ENCODE results near the gene MYO9A. TPM values are rescaled to one million over a fixed set of nuclear protein-coding genes. Genes with fewer than 3 reads are reported as not detected.

Gene MYO9A
- total RNA-seq, 1 experiment from 2014 or later: 142 TPM

DNA sequence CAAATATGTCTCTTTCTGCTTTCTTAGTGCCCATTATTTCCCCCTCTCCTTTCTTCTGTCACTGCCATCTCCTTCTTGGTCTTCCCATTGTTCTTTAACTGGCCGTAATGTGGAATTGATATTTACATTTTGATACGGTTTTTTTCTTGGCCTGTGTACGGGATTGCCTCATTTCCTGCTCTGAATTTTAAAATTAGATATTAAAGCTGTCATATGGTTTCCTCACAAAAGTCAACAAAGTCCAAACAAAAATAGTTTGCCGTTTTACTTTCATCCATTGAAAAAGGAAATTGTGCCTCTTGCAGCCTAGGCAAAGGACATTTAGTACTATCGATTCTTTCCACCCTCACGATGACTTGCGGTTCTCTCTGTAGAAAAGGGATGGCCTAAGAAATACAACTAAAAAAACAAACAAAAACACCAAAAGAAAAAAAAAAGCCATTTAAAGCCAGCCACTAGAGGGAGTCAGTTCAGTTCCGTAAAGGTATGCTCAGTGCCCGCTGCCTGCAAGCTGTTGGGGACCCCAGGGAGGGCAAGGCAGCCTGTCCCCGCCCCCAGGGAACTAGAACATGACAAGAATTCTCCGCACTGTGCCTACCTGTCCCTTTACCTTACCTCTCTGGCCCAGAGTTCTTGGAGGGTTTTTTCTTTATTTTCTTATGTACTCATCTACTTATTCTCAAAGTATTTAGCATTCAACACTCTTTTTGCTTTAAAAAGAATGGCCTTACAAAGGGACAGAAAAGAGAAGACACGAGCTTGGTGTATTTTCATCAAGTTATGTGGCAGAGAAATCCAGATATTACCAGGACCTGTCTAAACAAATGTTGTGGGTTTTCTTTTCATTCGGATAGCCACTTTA lies 337.6 kb downstream of the MYO9A start:
- Histone ChIP-seq H3K27ac (ENCODE audit: low read length) (no peak overlapping the region), H3K27me3 (ENCODE audit: low read length) (no peaks in the 10 kb centered on the region), H3K9me3 (ENCODE audit: low read length) (no peaks in the 10 kb centered on the region), H3K4me3 (ENCODE audit: low read length) (no peak overlapping the region), H3K4me1 (ENCODE audit: low read length) (peaks cover 15% of the 10 kb centered on the region), H3K36me3 (ENCODE audit: insufficient read depth, low read length) (no peaks in the 10 kb centered on the region), H3K79me2 (ENCODE audit: low read length) (no peaks in the 10 kb centered on the region), H3K9ac (ENCODE audit: low read length) (no peak overlapping the region), H2AFZ (ENCODE audit: low read length) (no peak overlapping the region), H4K20me1 (ENCODE audit: insufficient read depth, low read depth, low read length) (no peaks in the 10 kb centered on the region), H3K4me2 (ENCODE audit: low read depth, low read length, poor library complexity, severe bottlenecking) (peak overlapping the region; percentile 38), H3K9me2 (replicated peaks; ENCODE audit: insufficient read depth, low read length) (no peaks in the 10 kb centered on the region)
- DNase-seq: peak; percentile 88

GRCh38 chr15:71779073-71779797 lies 338.7 kb downstream of the MYO9A start:
- Histone ChIP-seq H3K4me3 (ENCODE audit: low read length) (no peak overlapping the region), H2AFZ (ENCODE audit: low read length) (no peak overlapping the region), H4K20me1 (ENCODE audit: insufficient read depth, low read depth, low read length) (no peaks in the 10 kb centered on the region), H3K27ac (ENCODE audit: low read length) (no peak overlapping the region), H3K9me3 (ENCODE audit: low read length) (no peaks in the 10 kb centered on the region), H3K4me1 (ENCODE audit: low read length) (peaks cover 15% of the 10 kb centered on the region), H3K4me2 (ENCODE audit: low read depth, low read length, poor library complexity, severe bottlenecking) (no peak overlapping the region), H3K27me3 (ENCODE audit: low read length) (no peaks in the 10 kb centered on the region), H3K9ac (ENCODE audit: low read length) (no peak overlapping the region), H3K79me2 (ENCODE audit: low read length) (no peaks in the 10 kb centered on the region), H3K36me3 (ENCODE audit: insufficient read depth, low read length) (no peaks in the 10 kb centered on the region), H3K9me2 (replicated peaks; ENCODE audit: insufficient read depth, low read length) (no peaks in the 10 kb centered on the region)
- DNase-seq: no peak

DNA sequence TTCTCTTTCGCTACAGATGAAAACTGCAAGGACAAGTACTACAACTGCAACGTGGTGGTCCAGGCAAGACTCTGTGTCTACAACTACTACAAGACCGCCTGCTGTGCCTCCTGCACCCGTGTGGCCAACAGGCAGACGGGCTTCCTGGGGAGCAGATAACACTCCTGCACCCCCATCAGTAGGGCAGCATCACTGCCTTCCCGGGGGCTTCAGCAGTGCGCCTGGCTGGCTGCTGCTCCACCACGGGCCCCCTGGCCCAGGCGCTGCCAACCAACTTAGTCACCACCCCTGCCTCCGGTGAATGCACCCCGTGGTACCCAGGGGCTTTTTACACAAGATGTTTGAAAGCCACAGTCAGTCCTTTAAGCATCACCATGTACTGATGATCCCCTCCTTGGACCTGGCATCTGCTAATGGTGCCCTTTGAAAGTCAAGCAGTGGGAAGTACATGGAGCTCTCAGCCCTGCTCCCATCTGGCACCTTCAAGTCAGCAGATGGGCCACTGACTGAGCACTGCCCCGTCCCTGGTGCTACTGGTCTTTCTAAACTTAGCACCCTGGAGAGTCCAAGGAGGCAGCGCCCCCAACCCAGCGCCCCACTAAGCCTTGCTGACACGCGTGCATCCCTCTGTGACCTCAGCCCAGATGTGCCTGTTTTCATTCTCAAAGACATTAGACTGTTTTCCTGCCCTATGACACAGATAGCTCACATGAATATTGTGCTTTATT lies 340.6 kb downstream of the MYO9A start:
- Histone ChIP-seq H3K4me2 (ENCODE audit: low read depth, low read length, poor library complexity, severe bottlenecking) (no peak overlapping the region), H2AFZ (ENCODE audit: low read length) (no peak overlapping the region), H3K4me1 (ENCODE audit: low read length) (peaks cover 15% of the 10 kb centered on the region), H4K20me1 (ENCODE audit: insufficient read depth, low read depth, low read length) (no peaks in the 10 kb centered on the region), H3K79me2 (ENCODE audit: low read length) (no peaks in the 10 kb centered on the region), H3K9me2 (replicated peaks; ENCODE audit: insufficient read depth, low read length) (no peaks in the 10 kb centered on the region), H3K36me3 (ENCODE audit: insufficient read depth, low read length) (no peaks in the 10 kb centered on the region), H3K4me3 (ENCODE audit: low read length) (no peak overlapping the region), H3K9ac (ENCODE audit: low read length) (no peak overlapping the region), H3K9me3 (ENCODE audit: low read length) (no peaks in the 10 kb centered on the region), H3K27ac (ENCODE audit: low read length) (no peak overlapping the region), H3K27me3 (ENCODE audit: low read length) (no peaks in the 10 kb centered on the region)
- DNase-seq: no peak

DNA sequence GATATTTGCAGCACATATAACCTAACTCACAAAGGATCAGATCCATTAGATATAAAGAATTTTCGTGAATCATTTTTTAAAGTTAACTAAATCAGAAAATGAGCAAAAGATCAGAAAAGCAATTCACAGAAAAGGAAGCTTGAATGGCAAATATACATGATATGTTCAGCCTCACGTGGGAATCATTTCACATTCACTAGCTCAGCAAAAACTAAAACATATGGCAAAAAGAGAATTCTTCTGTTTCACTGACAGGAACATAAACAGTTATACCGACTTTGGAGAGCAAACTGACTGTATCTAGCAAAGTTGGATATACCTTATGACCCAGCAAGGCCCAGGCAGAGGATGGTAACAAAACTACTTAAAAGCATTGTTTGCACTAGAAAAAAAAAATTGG lies 341.6 kb downstream of the MYO9A start:
- Histone ChIP-seq H3K27ac (ENCODE audit: low read length) (no peak overlapping the region), H3K79me2 (ENCODE audit: low read length) (no peaks in the 10 kb centered on the region), H3K4me2 (ENCODE audit: low read depth, low read length, poor library complexity, severe bottlenecking) (no peak overlapping the region), H4K20me1 (ENCODE audit: insufficient read depth, low read depth, low read length) (no peaks in the 10 kb centered on the region), H3K9ac (ENCODE audit: low read length) (no peak overlapping the region), H3K4me1 (ENCODE audit: low read length) (peaks cover 12% of the 10 kb centered on the region), H3K36me3 (ENCODE audit: insufficient read depth, low read length) (no peaks in the 10 kb centered on the region), H3K9me3 (ENCODE audit: low read length) (no peaks in the 10 kb centered on the region), H3K4me3 (ENCODE audit: low read length) (no peak overlapping the region), H3K27me3 (ENCODE audit: low read length) (no peaks in the 10 kb centered on the region), H2AFZ (ENCODE audit: low read length) (no peak overlapping the region), H3K9me2 (replicated peaks; ENCODE audit: insufficient read depth, low read length) (no peaks in the 10 kb centered on the region)
- no peak for DNase-seq

DNA sequence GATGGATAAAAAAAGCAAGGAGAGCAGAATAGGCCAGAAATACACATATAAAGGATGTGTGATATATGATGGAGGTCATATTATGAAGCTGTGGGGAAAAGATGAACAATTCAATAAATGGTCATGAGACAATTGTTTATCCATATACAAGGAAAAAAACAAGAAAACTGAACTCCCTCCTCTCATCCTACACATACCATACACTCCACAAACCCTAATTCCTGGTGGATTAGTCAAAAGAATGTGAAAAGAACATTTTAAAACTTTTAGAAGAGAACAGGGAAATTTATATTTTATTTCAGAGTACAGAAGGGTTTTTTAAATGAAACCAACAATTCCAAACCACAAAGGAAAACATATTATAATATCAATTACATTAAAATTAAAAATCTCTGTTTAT lies 342.1 kb downstream of the MYO9A start:
- Histone ChIP-seq H3K9ac (ENCODE audit: low read length) (no peak overlapping the region), H4K20me1 (ENCODE audit: insufficient read depth, low read depth, low read length) (no peaks in the 10 kb centered on the region), H3K4me3 (ENCODE audit: low read length) (no peak overlapping the region), H3K27me3 (ENCODE audit: low read length) (no peaks in the 10 kb centered on the region), H3K36me3 (ENCODE audit: insufficient read depth, low read length) (no peaks in the 10 kb centered on the region), H3K9me2 (replicated peaks; ENCODE audit: insufficient read depth, low read length) (no peaks in the 10 kb centered on the region), H3K9me3 (ENCODE audit: low read length) (no peaks in the 10 kb centered on the region), H3K4me2 (ENCODE audit: low read depth, low read length, poor library complexity, severe bottlenecking) (no peak overlapping the region), H3K4me1 (ENCODE audit: low read length) (peaks cover 8% of the 10 kb centered on the region), H3K27ac (ENCODE audit: low read length) (no peak overlapping the region), H2AFZ (ENCODE audit: low read length) (no peak overlapping the region), H3K79me2 (ENCODE audit: low read length) (no peaks in the 10 kb centered on the region)
- no peak for DNase-seq

GRCh38 chr15:71773206-71773859 lies 344.6 kb downstream of the MYO9A start:
- no peak overlapping the region for H2AFZ ChIP-seq (ENCODE audit: low read length)
- H3K36me3 ChIP-seq (ENCODE audit: insufficient read depth, low read length): no peaks in the 10 kb centered on the region
- no peak overlapping the region for H3K4me3 ChIP-seq (ENCODE audit: low read length)
- H3K27ac ChIP-seq (ENCODE audit: low read length): no peak overlapping the region
- no peaks in the 10 kb centered on the region for H3K79me2 ChIP-seq (ENCODE audit: low read length)
- H3K27me3 ChIP-seq (ENCODE audit: low read length): no peaks in the 10 kb centered on the region
- H3K9me2 ChIP-seq (replicated peaks; ENCODE audit: insufficient read depth, low read length): no peaks in the 10 kb centered on the region
- H4K20me1 ChIP-seq (ENCODE audit: insufficient read depth, low read depth, low read length): no peaks in the 10 kb centered on the region
- no peaks in the 10 kb centered on the region for H3K9me3 ChIP-seq (ENCODE audit: low read length)
- no peaks in the 10 kb centered on the region for H3K4me1 ChIP-seq (ENCODE audit: low read length)
- H3K9ac ChIP-seq (ENCODE audit: low read length): no peak overlapping the region
- H3K4me2 ChIP-seq (ENCODE audit: low read depth, low read length, poor library complexity, severe bottlenecking): no peak overlapping the region
- no peak for DNase-seq
